Thymus (tissue), 11 donors: ENCODE data around the gene UBA52. TPM values are rescaled to one million over a fixed set of nuclear protein-coding genes. Genes with fewer than 3 reads are reported as not detected.

Experiments
- DNase-seq, 9 donors: peaks; one replicate each; pipeline ENCODE4 v3.0.0-alpha.2; 2013; ENCODE audit warnings: low spot score in 9 of 9, low read depth in 6 of 9, missing footprints in 1 of 9
- H3K27ac ChIP-seq, 2 donors: one replicate each; pipeline ENCODE4 v1.5.1; 2013; ENCODE audit warnings: control low read depth in 1 of 2, low read depth in 1 of 2, low read length in 1 of 2, mild to moderate bottlenecking in 1 of 2, moderate library complexity in 1 of 2
- H3K27me3 ChIP-seq, 2 donors: one replicate each; pipeline ENCODE4 v1.5.1; 2013; ENCODE audit warnings: low read length in 1 of 2; ENCODE audit not compliant: control insufficient read depth in 2 of 2, insufficient read depth in 1 of 2
- H3K36me3 ChIP-seq, 2 donors: one replicate each; pipeline ENCODE4 v1.5.1; 2013; ENCODE audit warnings: low read length in 1 of 2, mild to moderate bottlenecking in 1 of 2, moderate library complexity in 1 of 2; ENCODE audit not compliant: control insufficient read depth in 2 of 2, insufficient read depth in 2 of 2
- H3K4me1 ChIP-seq, 2 donors: one replicate each; pipeline ENCODE4 v1.5.1; 2013; ENCODE audit warnings: low read length in 2 of 2; ENCODE audit not compliant: control insufficient read depth in 2 of 2, insufficient read depth in 2 of 2
- H3K4me3 ChIP-seq, 2 donors: one replicate each; pipeline ENCODE4 v1.5.1; 2013; ENCODE audit warnings: low read length in 2 of 2, control low read depth in 1 of 2, mild to moderate bottlenecking in 1 of 2
- H3K9me3 ChIP-seq, 2 donors: one replicate each; pipeline ENCODE4 v1.5.1; 2013; ENCODE audit warnings: low read length in 1 of 2, mild to moderate bottlenecking in 1 of 2; ENCODE audit not compliant: control insufficient read depth in 2 of 2, insufficient read depth in 1 of 2
- WGBS: extraction: QIAGEN DNeasy Blood & Tissue Kit; methylation state at CpG from one replicate; pipeline ENCODE4 v1.1.7; 2013; 5-methylcytosine and 5-hydroxymethylcytosine counted together
- polyA plus RNA-seq: library from polyadenylated mRNA; stranded (reverse); fragments of 200-250 nt; gene quantifications from one replicate; pipeline ENCODE4 v1.2.3, GENCODE V29; 2013
- total RNA-seq: library from RNA; stranded (reverse); fragments of 120-200 nt; gene quantifications from one replicate; pipeline ENCODE4 v1.2.4, GENCODE V29; 2013
- donor health status: healthy.

Gene UBA52
- total and polyA plus RNA-seq, 2 donors, result 1,270 to 1,679 TPM

GRCh38 chr19:18603255-18603957, 31.7 kb downstream of the UBA52 start:
- no peak overlapping the region for H3K4me3 ChIP-seq
- WGBS, result 8% methylated on average over 32 of the region's 32 CpGs
- DNase-seq, result no peak

GRCh38 chr19:18603958-18604819, 32.5 kb downstream of the UBA52 start:
- no peak for DNase-seq
- Histone ChIP-seq H3K4me3 (no peak overlapping the region), H3K27me3 (peaks cover 68 to 92% of the 10 kb centered on the region in 2 donors), H3K4me1 (peaks cover 0 to 3% of the 10 kb centered on the region in 2 donors), H3K9me3 (peaks cover 0 to 2% of the 10 kb centered on the region in 2 donors), H3K27ac (no peak overlapping the region), H3K36me3 (no peaks in the 10 kb centered on the region)
- WGBS, result 15% methylated on average over 26 of the region's 26 CpGs

More at GRCh38 chr19:18603255-18603957, 31.7 kb downstream of the UBA52 start:
- peaks cover 0 to 2% of the 10 kb centered on the region in 2 donors for H3K9me3 ChIP-seq
- H3K27ac ChIP-seq, result no peak overlapping the region
- no peaks in the 10 kb centered on the region for H3K36me3 ChIP-seq
- peaks cover 0 to 3% of the 10 kb centered on the region in 2 donors for H3K4me1 ChIP-seq
- H3K27me3 ChIP-seq, result peaks cover 65 to 91% of the 10 kb centered on the region in 2 donors

GRCh38 chr19:18604820-18605159, 33.1 kb downstream of the UBA52 start:
- no peak overlapping the region for H3K4me3 ChIP-seq
- DNase-seq, result no peak
- H3K9me3 ChIP-seq, result peaks cover under 1 to 2% of the 10 kb centered on the region in 2 donors
- 15% methylated on average over 10 of the region's 10 CpGs for WGBS
- no peaks in the 10 kb centered on the region for H3K36me3 ChIP-seq
- peaks cover 0 to 3% of the 10 kb centered on the region in 2 donors for H3K4me1 ChIP-seq
- H3K27ac ChIP-seq, result no peak overlapping the region
- H3K27me3 ChIP-seq, result peaks cover 74 to 92% of the 10 kb centered on the region in 2 donors

GRCh38 chr19:18605196-18605545, 33.5 kb downstream of the UBA52 start:
- Histone ChIP-seq H3K4me3 (no peak overlapping the region), H3K27me3 (peaks cover 78 to 93% of the 10 kb centered on the region in 2 donors), H3K9me3 (peaks cover 2 to 4% of the 10 kb centered on the region in 2 donors), H3K4me1 (peaks cover 0 to 3% of the 10 kb centered on the region in 2 donors), H3K27ac (no peak overlapping the region), H3K36me3 (no peaks in the 10 kb centered on the region)
- DNase-seq, result no peak
- 11% methylated on average over 17 of the region's 17 CpGs for WGBS

- H3K27me3 ChIP-seq, result peaks cover 83 to 97% of the 10 kb centered on the region in 2 donors
- peaks cover 0 to 3% of the 10 kb centered on the region in 2 donors for H3K4me1 ChIP-seq
- H3K4me3 ChIP-seq, result no peak overlapping the region
- no peaks in the 10 kb centered on the region for H3K36me3 ChIP-seq
- DNase-seq, result no peak
- peaks cover 2 to 4% of the 10 kb centered on the region in 2 donors for H3K9me3 ChIP-seq
- 6% methylated on average over 65 of the region's 65 CpGs for WGBS
- no peak overlapping the region for H3K27ac ChIP-seq
Measured at GRCh38 chr19:18605546-18606280, 34.1 kb downstream of the UBA52 start.

- peaks cover 0 to 11% of the 10 kb centered on the region in 2 donors for H3K4me1 ChIP-seq
- no peaks in the 10 kb centered on the region for H3K36me3 ChIP-seq
- H3K27me3 ChIP-seq, result peaks cover 90 to 97% of the 10 kb centered on the region in 2 donors
- no peak within 1 kb of the TSS for H3K27ac ChIP-seq
- no peak within 1 kb of the TSS for H3K4me3 ChIP-seq
- H3K9me3 ChIP-seq, result peaks cover 2 to 4% of the 10 kb centered on the region in 2 donors
- DNase-seq, result no peak
- WGBS, result 2% methylated on average over 112 of the region's 116 CpGs
Measured at GRCh38 chr19:18606281-18607225, 34.9 kb downstream of the UBA52 start, which contains the start of gene CRLF1. Gene CRLF1 (minus strand): TSS chr19:18606799. CDS start chr19:18606656, 143 bp downstream.

- Histone ChIP-seq H3K4me3 (no peak overlapping the region), H3K9me3 (peaks cover 2 to 4% of the 10 kb centered on the region in 2 donors)
- 4% methylated on average over 68 of the region's 68 CpGs for WGBS
Measured at GRCh38 chr19:18607226-18608101, 35.8 kb downstream of the UBA52 start.

More at GRCh38 chr19:18607226-18608101, 35.8 kb downstream of the UBA52 start:
- no peak for DNase-seq
- peaks cover 97% of the 10 kb centered on the region in 2 donors for H3K27me3 ChIP-seq
- H3K36me3 ChIP-seq, result no peaks in the 10 kb centered on the region
- H3K27ac ChIP-seq, result no peak overlapping the region
- peaks cover 0 to 20% of the 10 kb centered on the region in 2 donors for H3K4me1 ChIP-seq
